CD8-positive, alpha-beta memory T cell (primary cell): Measurements from ENCODE around the gene KCNH5. TPM values are rescaled to one million over a fixed set of nuclear protein-coding genes. Genes with fewer than 3 reads are reported as not detected.
"Not testable (repeated sequence)": the region's sequence is repeated elsewhere in the genome, so short reads cannot be mapped to it uniquely, and the experiment has no call there.

Source experiments
- CTCF ChIA-PET: fragments of 350-600 bp; sonication (Branson Sonifier 250); formaldehyde crosslinking; loops from one replicate; lab custom pipeline; 2021; ENCODE audit warnings: antibody characterized with exemption; lab: Charles Lee
- POLR2A ChIA-PET: fragments of 350-600 bp; sonication (Branson Sonifier 250); formaldehyde crosslinking; loops from one replicate; lab custom pipeline; 2021; ENCODE audit warnings: antibody characterized with exemption; lab: Charles Lee
- DNase-seq, 5 donors: peaks; one replicate each; pipeline versions ENCODE4 v3.0.0 to v3.0.0-alpha.2; 2020 to 2022; ENCODE audit warnings: mixed read lengths in 1 of 5
- H3K27ac ChIP-seq: one replicate; pipeline ENCODE4 v1.7.0; 2013; ENCODE audit warnings: low read depth, mild to moderate bottlenecking, low read length, moderate library complexity
- H3K27me3 ChIP-seq: 2 replicates; pipeline ENCODE4 v1.7.0; 2013; ENCODE audit warnings: low read length, mild to moderate bottlenecking; ENCODE audit not compliant: insufficient read depth, poor library complexity, severe bottlenecking
- H3K36me3 ChIP-seq: 2 replicates; pipeline ENCODE4 v1.7.0; 2013; ENCODE audit warnings: mild to moderate bottlenecking, low read length, moderate library complexity; ENCODE audit not compliant: insufficient read depth
- H3K4me1 ChIP-seq: 2 replicates; pipeline ENCODE4 v1.7.0; 2013; ENCODE audit warnings: mild to moderate bottlenecking, low read length, moderate library complexity; ENCODE audit not compliant: insufficient read depth
- H3K4me3 ChIP-seq: 2 replicates; pipeline ENCODE4 v1.7.0; 2013; ENCODE audit warnings: mild to moderate bottlenecking, low read length
- H3K9me3 ChIP-seq: 2 replicates; pipeline ENCODE4 v1.7.0; 2013; ENCODE audit warnings: mild to moderate bottlenecking, low read length
- H3K27ac Mint-ChIP-seq, 8 donors: one replicate each; pipeline ENCODE4 v1.8.0; 2020 to 2021; ENCODE audit warnings: mixed read lengths in 8 of 8, mild to moderate bottlenecking in 6 of 8, inconsistent platforms in 3 of 8, moderate library complexity in 3 of 8
- H3K27me3 Mint-ChIP-seq, 2 donors: one replicate each; pipeline ENCODE4 v1.8.0; 2020 to 2021; ENCODE audit warnings: mixed read lengths in 2 of 2, mild to moderate bottlenecking in 1 of 2, moderate library complexity in 1 of 2
- H3K36me3 Mint-ChIP-seq, 3 donors: one replicate each; pipeline ENCODE4 v1.8.0; 2020 to 2021; ENCODE audit warnings: mixed read lengths in 3 of 3, inconsistent platforms in 1 of 3, mild to moderate bottlenecking in 1 of 3
- H3K4me1 Mint-ChIP-seq, 3 donors: one replicate each; pipeline ENCODE4 v1.8.0; 2020 to 2021; ENCODE audit warnings: mixed read lengths in 3 of 3, inconsistent platforms in 1 of 3, mild to moderate bottlenecking in 1 of 3
- H3K4me3 Mint-ChIP-seq, 7 donors: one replicate each; pipeline ENCODE4 v1.8.0; 2020 to 2021; ENCODE audit warnings: mixed read lengths in 7 of 7, mild to moderate bottlenecking in 6 of 7, moderate library complexity in 4 of 7, inconsistent platforms in 2 of 7
- H3K9me3 Mint-ChIP-seq, 5 donors: one replicate each; pipeline ENCODE4 v1.8.0; 2020 to 2022; ENCODE audit warnings: mixed read lengths in 5 of 5, mild to moderate bottlenecking in 3 of 5, moderate library complexity in 2 of 5, inconsistent platforms in 1 of 5
- polyA plus RNA-seq: library from polyadenylated mRNA; unstranded; fragments of 300-500 nt; fragmentation: Illumina TruSeq; gene quantifications from one replicate; pipeline ENCODE4 v1.2.3, GENCODE V29; 2021
- total RNA-seq, 2 experiments: library from RNA; stranded (reverse); gene quantifications; one replicate each; pipeline ENCODE4 v1.2.3, GENCODE V29; 2021

KCNH5 gene
- total and polyA plus RNA-seq, 3 experiments from 2014 or later, result not detected

GRCh38 chr14:62796431-62796830 lies 248.8 kb downstream of the KCNH5 start:
- H3K27ac ChIP-seq, result no peak overlapping the region
- no peak for DNase-seq
- no peaks in the 10 kb centered on the region for H3K27me3 ChIP-seq
- no peak overlapping the region for H3K27ac Mint-ChIP-seq
- H3K36me3 ChIP-seq, result no peaks in the 10 kb centered on the region
- ChIA-PET POLR2A (no interaction called here), CTCF (no interaction called here)
- H3K36me3 Mint-ChIP-seq, result no peaks in the 10 kb centered on the region
- H3K9me3 ChIP-seq, result no peaks in the 10 kb centered on the region
- no peak overlapping the region for H3K4me3 ChIP-seq
- peaks cover 0 to 10% (median 2%) of the 10 kb centered on the region in 5 donors for H3K9me3 Mint-ChIP-seq
- no peak overlapping the region for H3K4me3 Mint-ChIP-seq
- no peaks in the 10 kb centered on the region for H3K4me1 ChIP-seq
- no peaks in the 10 kb centered on the region for H3K4me1 Mint-ChIP-seq
- H3K27me3 Mint-ChIP-seq, result no peaks in the 10 kb centered on the region

GRCh38 chr14:62792578-62792977 lies 252.7 kb downstream of the KCNH5 start:
- Mint-ChIP-seq H3K27ac (no peak overlapping the region), H3K27me3 (no peaks in the 10 kb centered on the region), H3K4me3 (no peak overlapping the region), H3K36me3 (no peaks in the 10 kb centered on the region), H3K9me3 (peaks cover 0 to 17% (median 4%) of the 10 kb centered on the region in 5 donors), H3K4me1 (no peaks in the 10 kb centered on the region)
- H3K27me3 ChIP-seq, result no peaks in the 10 kb centered on the region
- no peak overlapping the region for H3K27ac ChIP-seq
- ChIA-PET CTCF (no interaction called here), POLR2A (no interaction called here)
- H3K36me3 ChIP-seq, result no peaks in the 10 kb centered on the region
- no peaks in the 10 kb centered on the region for H3K9me3 ChIP-seq
- no peak for DNase-seq
- no peak overlapping the region for H3K4me3 ChIP-seq
- H3K4me1 ChIP-seq, result no peaks in the 10 kb centered on the region

GRCh38 chr14:62781328-62781727 lies 263.9 kb downstream of the KCNH5 start:
- H3K4me1 Mint-ChIP-seq, H3K27ac ChIP-seq, H3K4me1 ChIP-seq, H3K36me3 ChIP-seq, POLR2A ChIA-PET, CTCF ChIA-PET, DNase-seq, H3K36me3 Mint-ChIP-seq, H3K27ac Mint-ChIP-seq, H3K9me3 ChIP-seq, H3K4me3 ChIP-seq, H3K27me3 Mint-ChIP-seq, H3K27me3 ChIP-seq, H3K4me3 Mint-ChIP-seq: not testable (repeated sequence)
- peaks cover 4 to 23% (median 11%) of the 10 kb centered on the region in 5 donors for H3K9me3 Mint-ChIP-seq

- H3K36me3 Mint-ChIP-seq, result no peaks in the 10 kb centered on the region
- H3K9me3 ChIP-seq, result no peaks in the 10 kb centered on the region
- no peaks in the 10 kb centered on the region for H3K4me1 Mint-ChIP-seq
Measured at GRCh38 chr14:62778852-62779251, 266.4 kb downstream of the KCNH5 start.

GRCh38 chr14:62778310-62778709 lies 266.9 kb downstream of the KCNH5 start:
- no peak overlapping the region for H3K27ac Mint-ChIP-seq
- CTCF ChIA-PET, result no interaction called here

More at GRCh38 chr14:62778852-62779251, 266.4 kb downstream of the KCNH5 start:
- Histone ChIP-seq H3K27ac (no peak overlapping the region), H3K36me3 (no peaks in the 10 kb centered on the region), H3K4me1 (no peaks in the 10 kb centered on the region), H3K27me3 (no peaks in the 10 kb centered on the region), H3K4me3 (no peak overlapping the region)
- Mint-ChIP-seq H3K27ac (no peak overlapping the region), H3K9me3 (peaks cover 5 to 23% (median 11%) of the 10 kb centered on the region in 5 donors), H3K27me3 (peaks cover 0 to 1% of the 10 kb centered on the region in 2 donors), H3K4me3 (no peak overlapping the region)
- DNase-seq, result no peak
- POLR2A ChIA-PET, result no interaction called here
- CTCF ChIA-PET, result no interaction called here

GRCh38 chr14:62777510-62777909 lies 267.7 kb downstream of the KCNH5 start:
- POLR2A ChIA-PET, result no interaction called here
- H3K4me1 ChIP-seq, result no peaks in the 10 kb centered on the region
- peaks cover 0 to 1% of the 10 kb centered on the region in 2 donors for H3K27me3 Mint-ChIP-seq
- H3K4me3 ChIP-seq, result no peak overlapping the region
- no peak for DNase-seq
- no peaks in the 10 kb centered on the region for H3K36me3 ChIP-seq
- no peaks in the 10 kb centered on the region for H3K36me3 Mint-ChIP-seq
- H3K9me3 Mint-ChIP-seq, result peaks cover 5 to 23% (median 11%) of the 10 kb centered on the region in 5 donors
- no peaks in the 10 kb centered on the region for H3K4me1 Mint-ChIP-seq
- CTCF ChIA-PET, result no interaction called here
- H3K27ac Mint-ChIP-seq, result no peak overlapping the region
- H3K9me3 ChIP-seq, result no peaks in the 10 kb centered on the region
- H3K27ac ChIP-seq, result no peak overlapping the region
- no peaks in the 10 kb centered on the region for H3K27me3 ChIP-seq
- no peak overlapping the region for H3K4me3 Mint-ChIP-seq

More at GRCh38 chr14:62778310-62778709, 266.9 kb downstream of the KCNH5 start:
- Histone ChIP-seq H3K4me3 (no peak overlapping the region), H3K4me1 (no peaks in the 10 kb centered on the region), H3K27me3 (no peaks in the 10 kb centered on the region), H3K27ac (no peak overlapping the region), H3K36me3 (no peaks in the 10 kb centered on the region), H3K9me3 (no peaks in the 10 kb centered on the region)
- POLR2A ChIA-PET, result no interaction called here
- Mint-ChIP-seq H3K36me3 (no peaks in the 10 kb centered on the region), H3K4me1 (no peaks in the 10 kb centered on the region), H3K4me3 (no peak overlapping the region), H3K27me3 (peaks cover 0 to 1% of the 10 kb centered on the region in 2 donors), H3K9me3 (peaks cover 5 to 23% (median 11%) of the 10 kb centered on the region in 5 donors)
- no peak for DNase-seq

- Histone ChIP-seq H3K9me3 (no peaks in the 10 kb centered on the region), H3K4me1 (no peaks in the 10 kb centered on the region), H3K27me3 (no peaks in the 10 kb centered on the region), H3K27ac (no peak overlapping the region), H3K4me3 (no peak overlapping the region), H3K36me3 (no peaks in the 10 kb centered on the region)
- POLR2A ChIA-PET, result no interaction called here
- DNase-seq, result no peak
- Mint-ChIP-seq H3K4me3 (no peak overlapping the region), H3K4me1 (no peaks in the 10 kb centered on the region), H3K9me3 (peaks cover 4 to 20% (median 9%) of the 10 kb centered on the region in 5 donors), H3K36me3 (no peaks in the 10 kb centered on the region), H3K27ac (no peak overlapping the region), H3K27me3 (no peaks in the 10 kb centered on the region)
- CTCF ChIA-PET, result no interaction called here
Measured at GRCh38 chr14:62776300-62776699, 269.0 kb downstream of the KCNH5 start.

- DNase-seq, result no peak
- H3K27me3 ChIP-seq, result no peaks in the 10 kb centered on the region
- Mint-ChIP-seq H3K9me3 (peaks cover 0 to 13% (median 2%) of the 10 kb centered on the region in 5 donors), H3K27me3 (no peaks in the 10 kb centered on the region), H3K36me3 (no peaks in the 10 kb centered on the region), H3K4me3 (no peak overlapping the region), H3K27ac (no peak overlapping the region), H3K4me1 (no peaks in the 10 kb centered on the region)
- no peaks in the 10 kb centered on the region for H3K9me3 ChIP-seq
- H3K4me3 ChIP-seq, result no peak overlapping the region
- H3K4me1 ChIP-seq, result no peaks in the 10 kb centered on the region
- H3K36me3 ChIP-seq, result no peaks in the 10 kb centered on the region
- POLR2A ChIA-PET, result no interaction called here
- CTCF ChIA-PET, result no interaction called here
- H3K27ac ChIP-seq, result no peak overlapping the region
Measured at GRCh38 chr14:62768753-62769152, 276.5 kb downstream of the KCNH5 start.

GRCh38 chr14:62763951-62764350 lies 281.3 kb downstream of the KCNH5 start:
- Mint-ChIP-seq H3K9me3 (peaks cover 2 to 26% (median 5%) of the 10 kb centered on the region in 5 donors), H3K27ac (no peak overlapping the region), H3K4me1 (no peaks in the 10 kb centered on the region), H3K36me3 (no peaks in the 10 kb centered on the region), H3K27me3 (no peaks in the 10 kb centered on the region), H3K4me3 (no peak overlapping the region)
- CTCF ChIA-PET, result no interaction called here
- Histone ChIP-seq H3K4me1 (no peaks in the 10 kb centered on the region), H3K27ac (no peak overlapping the region), H3K9me3 (no peaks in the 10 kb centered on the region), H3K4me3 (no peak overlapping the region), H3K36me3 (no peaks in the 10 kb centered on the region), H3K27me3 (no peaks in the 10 kb centered on the region)
- DNase-seq, result no peak
- POLR2A ChIA-PET, result no interaction called here
